ENCODE data around the gene MBD5.

DNA sequence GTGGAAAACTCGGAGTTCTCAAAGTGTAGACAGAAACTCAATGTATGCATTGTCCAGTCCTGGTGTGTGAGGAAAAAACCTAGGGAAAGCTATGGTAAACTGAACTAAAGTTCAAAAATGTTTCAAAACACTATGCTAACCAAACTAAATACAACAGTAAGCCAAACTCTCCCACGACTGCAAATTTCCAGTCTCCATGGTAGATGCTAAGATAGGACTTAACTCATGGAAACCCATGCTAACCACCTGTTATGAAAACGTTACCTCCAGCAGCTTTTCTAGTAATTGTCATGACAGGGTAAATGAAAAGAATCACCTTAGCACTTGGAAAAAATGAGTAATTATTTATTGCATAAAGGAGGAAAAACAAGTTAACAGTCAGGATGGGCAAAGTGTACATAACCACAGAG is 488.0 kb downstream of the MBD5 start:
- TF ChIP-seq, protein P1, sequence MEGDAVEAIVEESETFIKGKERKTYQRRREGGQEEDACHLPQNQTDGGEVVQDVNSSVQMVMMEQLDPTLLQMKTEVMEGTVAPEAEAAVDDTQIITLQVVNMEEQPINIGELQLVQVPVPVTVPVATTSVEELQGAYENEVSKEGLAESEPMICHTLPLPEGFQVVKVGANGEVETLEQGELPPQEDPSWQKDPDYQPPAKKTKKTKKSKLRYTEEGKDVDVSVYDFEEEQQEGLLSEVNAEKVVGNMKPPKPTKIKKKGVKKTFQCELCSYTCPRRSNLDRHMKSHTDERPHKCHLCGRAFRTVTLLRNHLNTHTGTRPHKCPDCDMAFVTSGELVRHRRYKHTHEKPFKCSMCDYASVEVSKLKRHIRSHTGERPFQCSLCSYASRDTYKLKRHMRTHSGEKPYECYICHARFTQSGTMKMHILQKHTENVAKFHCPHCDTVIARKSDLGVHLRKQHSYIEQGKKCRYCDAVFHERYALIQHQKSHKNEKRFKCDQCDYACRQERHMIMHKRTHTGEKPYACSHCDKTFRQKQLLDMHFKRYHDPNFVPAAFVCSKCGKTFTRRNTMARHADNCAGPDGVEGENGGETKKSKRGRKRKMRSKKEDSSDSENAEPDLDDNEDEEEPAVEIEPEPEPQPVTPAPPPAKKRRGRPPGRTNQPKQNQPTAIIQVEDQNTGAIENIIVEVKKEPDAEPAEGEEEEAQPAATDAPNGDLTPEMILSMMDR (IDR thresholded peaks at IDR 0.05): no peak
- TF ChIP-seq, protein P2, sequence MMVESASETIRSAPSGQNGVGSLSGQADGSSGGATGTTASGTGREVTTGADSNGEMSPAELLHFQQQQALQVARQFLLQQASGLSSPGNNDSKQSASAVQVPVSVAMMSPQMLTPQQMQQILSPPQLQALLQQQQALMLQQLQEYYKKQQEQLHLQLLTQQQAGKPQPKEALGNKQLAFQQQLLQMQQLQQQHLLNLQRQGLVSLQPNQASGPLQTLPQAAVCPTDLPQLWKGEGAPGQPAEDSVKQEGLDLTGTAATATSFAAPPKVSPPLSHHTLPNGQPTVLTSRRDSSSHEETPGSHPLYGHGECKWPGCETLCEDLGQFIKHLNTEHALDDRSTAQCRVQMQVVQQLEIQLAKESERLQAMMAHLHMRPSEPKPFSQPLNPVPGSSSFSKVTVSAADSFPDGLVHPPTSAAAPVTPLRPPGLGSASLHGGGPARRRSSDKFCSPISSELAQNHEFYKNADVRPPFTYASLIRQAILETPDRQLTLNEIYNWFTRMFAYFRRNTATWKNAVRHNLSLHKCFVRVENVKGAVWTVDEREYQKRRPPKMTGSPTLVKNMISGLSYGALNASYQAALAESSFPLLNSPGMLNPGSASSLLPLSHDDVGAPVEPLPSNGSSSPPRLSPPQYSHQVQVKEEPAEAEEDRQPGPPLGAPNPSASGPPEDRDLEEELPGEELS (CRISPR knock-in tag; IDR thresholded peaks at IDR 0.05): no peak
- TF ChIP-seq, protein P3, sequence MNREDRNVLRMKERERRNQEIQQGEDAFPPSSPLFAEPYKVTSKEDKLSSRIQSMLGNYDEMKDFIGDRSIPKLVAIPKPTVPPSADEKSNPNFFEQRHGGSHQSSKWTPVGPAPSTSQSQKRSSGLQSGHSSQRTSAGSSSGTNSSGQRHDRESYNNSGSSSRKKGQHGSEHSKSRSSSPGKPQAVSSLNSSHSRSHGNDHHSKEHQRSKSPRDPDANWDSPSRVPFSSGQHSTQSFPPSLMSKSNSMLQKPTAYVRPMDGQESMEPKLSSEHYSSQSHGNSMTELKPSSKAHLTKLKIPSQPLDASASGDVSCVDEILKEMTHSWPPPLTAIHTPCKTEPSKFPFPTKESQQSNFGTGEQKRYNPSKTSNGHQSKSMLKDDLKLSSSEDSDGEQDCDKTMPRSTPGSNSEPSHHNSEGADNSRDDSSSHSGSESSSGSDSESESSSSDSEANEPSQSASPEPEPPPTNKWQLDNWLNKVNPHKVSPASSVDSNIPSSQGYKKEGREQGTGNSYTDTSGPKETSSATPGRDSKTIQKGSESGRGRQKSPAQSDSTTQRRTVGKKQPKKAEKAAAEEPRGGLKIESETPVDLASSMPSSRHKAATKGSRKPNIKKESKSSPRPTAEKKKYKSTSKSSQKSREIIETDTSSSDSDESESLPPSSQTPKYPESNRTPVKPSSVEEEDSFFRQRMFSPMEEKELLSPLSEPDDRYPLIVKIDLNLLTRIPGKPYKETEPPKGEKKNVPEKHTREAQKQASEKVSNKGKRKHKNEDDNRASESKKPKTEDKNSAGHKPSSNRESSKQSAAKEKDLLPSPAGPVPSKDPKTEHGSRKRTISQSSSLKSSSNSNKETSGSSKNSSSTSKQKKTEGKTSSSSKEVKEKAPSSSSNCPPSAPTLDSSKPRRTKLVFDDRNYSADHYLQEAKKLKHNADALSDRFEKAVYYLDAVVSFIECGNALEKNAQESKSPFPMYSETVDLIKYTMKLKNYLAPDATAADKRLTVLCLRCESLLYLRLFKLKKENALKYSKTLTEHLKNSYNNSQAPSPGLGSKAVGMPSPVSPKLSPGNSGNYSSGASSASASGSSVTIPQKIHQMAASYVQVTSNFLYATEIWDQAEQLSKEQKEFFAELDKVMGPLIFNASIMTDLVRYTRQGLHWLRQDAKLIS (CRISPR knock-in tag; IDR thresholded peaks at IDR 0.05; ENCODE audit: borderline replicate concordance): no peak
- TF ChIP-seq, protein P4, sequence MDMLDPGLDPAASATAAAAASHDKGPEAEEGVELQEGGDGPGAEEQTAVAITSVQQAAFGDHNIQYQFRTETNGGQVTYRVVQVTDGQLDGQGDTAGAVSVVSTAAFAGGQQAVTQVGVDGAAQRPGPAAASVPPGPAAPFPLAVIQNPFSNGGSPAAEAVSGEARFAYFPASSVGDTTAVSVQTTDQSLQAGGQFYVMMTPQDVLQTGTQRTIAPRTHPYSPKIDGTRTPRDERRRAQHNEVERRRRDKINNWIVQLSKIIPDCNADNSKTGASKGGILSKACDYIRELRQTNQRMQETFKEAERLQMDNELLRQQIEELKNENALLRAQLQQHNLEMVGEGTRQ (CRISPR knock-in tag; IDR thresholded peaks at IDR 0.05): no peak
- no peak for TF ChIP-seq EMX1 (CRISPR knock-in tag; IDR thresholded peaks at IDR 0.05)
- no peak for TF ChIP-seq NR3C1 (CRISPR knock-in tag; conservative IDR thresholded peaks at IDR 0.05; ENCODE audit: low read depth)
- no peak for TF ChIP-seq ESRRA (CRISPR knock-in tag; IDR thresholded peaks at IDR 0.05; ENCODE audit: borderline replicate concordance)
- TF ChIP-seq SMAD4 (CRISPR knock-in tag; IDR thresholded peaks at IDR 0.05): no peak
- no peak for TF ChIP-seq ATF1 (CRISPR knock-in tag; IDR thresholded peaks at IDR 0.05)
- no peak for TF ChIP-seq E2F5 (CRISPR knock-in tag; IDR thresholded peaks at IDR 0.05)
- TF ChIP-seq SOX15 (CRISPR knock-in tag; IDR thresholded peaks at IDR 0.05): no peak
- TF ChIP-seq, protein P5, sequence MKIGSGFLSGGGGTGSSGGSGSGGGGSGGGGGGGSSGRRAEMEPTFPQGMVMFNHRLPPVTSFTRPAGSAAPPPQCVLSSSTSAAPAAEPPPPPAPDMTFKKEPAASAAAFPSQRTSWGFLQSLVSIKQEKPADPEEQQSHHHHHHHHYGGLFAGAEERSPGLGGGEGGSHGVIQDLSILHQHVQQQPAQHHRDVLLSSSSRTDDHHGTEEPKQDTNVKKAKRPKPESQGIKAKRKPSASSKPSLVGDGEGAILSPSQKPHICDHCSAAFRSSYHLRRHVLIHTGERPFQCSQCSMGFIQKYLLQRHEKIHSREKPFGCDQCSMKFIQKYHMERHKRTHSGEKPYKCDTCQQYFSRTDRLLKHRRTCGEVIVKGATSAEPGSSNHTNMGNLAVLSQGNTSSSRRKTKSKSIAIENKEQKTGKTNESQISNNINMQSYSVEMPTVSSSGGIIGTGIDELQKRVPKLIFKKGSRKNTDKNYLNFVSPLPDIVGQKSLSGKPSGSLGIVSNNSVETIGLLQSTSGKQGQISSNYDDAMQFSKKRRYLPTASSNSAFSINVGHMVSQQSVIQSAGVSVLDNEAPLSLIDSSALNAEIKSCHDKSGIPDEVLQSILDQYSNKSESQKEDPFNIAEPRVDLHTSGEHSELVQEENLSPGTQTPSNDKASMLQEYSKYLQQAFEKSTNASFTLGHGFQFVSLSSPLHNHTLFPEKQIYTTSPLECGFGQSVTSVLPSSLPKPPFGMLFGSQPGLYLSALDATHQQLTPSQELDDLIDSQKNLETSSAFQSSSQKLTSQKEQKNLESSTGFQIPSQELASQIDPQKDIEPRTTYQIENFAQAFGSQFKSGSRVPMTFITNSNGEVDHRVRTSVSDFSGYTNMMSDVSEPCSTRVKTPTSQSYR (CRISPR knock-in tag; IDR thresholded peaks at IDR 0.05): no peak
- no peak for TF ChIP-seq NR1H2 (CRISPR knock-in tag; IDR thresholded peaks at IDR 0.05)
- TF ChIP-seq MAX (CRISPR knock-in tag; IDR thresholded peaks at IDR 0.05): no peak
